ENCODE results near the gene RAD54L.

- TF ChIP-seq EZH2 (IDR thresholded peaks at IDR 0.05; ENCODE audit: insufficient read depth, poor library complexity, severe bottlenecking) (no peak), EZH2phosphoT487 (IDR thresholded peaks at IDR 0.05; ENCODE audit: insufficient read depth, low read depth) (no peak)
Measured at GRCh38 chr1:46284058-46284457, 36.5 kb downstream of the RAD54L start.

Measured in GM23248 (cell line).